GM19023 (cell line): Measurements from ENCODE around the gene CTDP1.

Source experiments
- ATAC-seq: cut with Tn5 transposase; IDR thresholded peaks from one replicate; pipeline ENCODE4 v1.9.1; 2021; ENCODE audit warnings: mild to moderate bottlenecking, moderate library complexity; ENCODE audit not compliant: unreplicated experiment

CTDP1 gene

GRCh38 chr18:79792096-79792987, 112.7 kb downstream of the CTDP1 start:
- no peak for ATAC-seq

- no peak for ATAC-seq
Measured at GRCh38 chr18:79792988-79793355, 113.4 kb downstream of the CTDP1 start.

- no peak for ATAC-seq
Measured at GRCh38 chr18:79794846-79795245, 115.2 kb downstream of the CTDP1 start.

GRCh38 chr18:79795446-79795845, 115.8 kb downstream of the CTDP1 start:
- no peak for ATAC-seq

GRCh38 chr18:79796016-79796415, 116.4 kb downstream of the CTDP1 start:
- ATAC-seq: no peak

DNA sequence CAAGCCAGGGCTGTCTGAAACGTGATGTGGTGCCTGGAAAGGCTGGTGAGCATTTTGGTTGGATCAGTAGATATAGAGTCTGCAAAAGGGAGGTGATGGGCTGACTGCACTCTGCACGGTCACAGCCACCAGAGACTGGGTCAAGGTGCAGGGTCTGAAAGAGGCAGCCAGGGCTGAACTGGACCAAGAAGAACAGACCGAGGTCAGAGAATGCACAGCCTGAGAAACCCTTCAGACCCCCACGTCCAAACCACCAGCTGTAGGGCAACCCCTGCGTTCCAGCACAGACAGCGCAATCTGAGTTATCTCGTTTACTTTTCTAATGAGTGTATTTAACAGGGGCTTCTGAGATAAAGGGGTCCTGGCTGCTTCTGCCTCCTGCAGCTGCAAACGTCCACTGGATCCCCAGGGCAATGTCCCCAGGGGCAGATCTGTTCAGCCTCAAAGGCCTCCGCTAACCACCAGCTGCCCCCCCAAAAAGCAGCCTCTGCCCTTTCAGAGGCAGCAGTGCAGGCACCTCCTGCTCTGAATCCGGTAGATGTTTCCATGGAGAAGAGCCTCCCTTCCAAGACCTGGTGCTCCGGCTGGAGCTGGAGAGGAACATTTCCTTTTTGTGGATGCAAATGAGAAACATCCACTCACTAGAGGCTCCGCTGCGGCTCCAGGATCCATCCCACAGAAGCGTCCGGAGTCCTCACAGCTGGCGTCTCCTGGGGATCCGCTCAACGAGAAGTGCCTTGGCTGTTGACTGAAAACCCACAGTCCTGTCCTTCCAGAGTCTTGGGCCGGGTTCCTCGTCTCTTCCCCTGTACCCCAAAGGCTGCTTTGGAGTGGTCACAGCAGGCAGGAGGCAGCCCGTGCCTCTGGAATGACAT, 117.2 kb downstream of the CTDP1 start:
- no peak for ATAC-seq

DNA sequence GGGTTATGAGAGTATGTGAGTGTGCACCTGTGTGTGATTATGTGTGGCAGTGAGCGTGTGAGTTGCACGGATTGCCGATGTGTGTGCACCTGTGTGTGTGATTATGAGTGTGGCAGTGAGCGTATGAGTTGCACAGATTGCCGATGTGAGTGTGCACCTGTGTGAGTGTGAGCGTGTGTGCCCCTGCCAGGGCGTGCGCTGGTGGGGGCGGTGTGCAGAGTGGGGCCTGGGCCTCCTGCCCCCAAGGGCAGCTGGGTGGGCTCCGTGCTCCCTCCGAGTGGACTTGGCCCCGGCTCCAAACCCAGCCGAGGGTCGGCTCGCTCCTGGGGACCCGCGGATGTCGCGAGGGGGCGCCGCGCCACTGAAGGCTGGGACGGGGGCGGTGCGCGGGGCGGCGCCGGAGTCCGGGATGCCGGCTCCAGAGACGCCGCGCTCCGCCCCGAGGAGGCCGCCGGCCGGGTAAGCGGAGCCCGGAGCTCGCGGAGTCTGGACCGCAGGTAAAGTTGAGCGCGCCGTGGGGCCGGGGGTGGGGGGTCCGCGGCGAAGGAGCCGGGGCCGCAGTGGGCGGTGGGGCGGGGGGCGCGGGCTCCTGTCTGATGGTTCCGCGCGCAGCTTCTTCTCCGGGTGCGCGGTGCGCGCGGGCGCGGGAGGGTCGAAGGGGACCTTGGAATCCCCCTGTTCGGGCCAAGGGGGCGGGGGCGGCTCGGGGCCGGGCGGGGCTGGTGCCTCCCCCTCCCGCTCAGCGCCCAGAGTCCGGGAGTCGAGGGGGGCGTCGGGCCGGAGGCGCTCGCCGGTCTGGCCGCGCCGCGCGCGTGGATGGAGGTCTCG, 118.1 kb downstream of the CTDP1 start, which contains the start of gene KCNG2:
TSS of gene KCNG2 (plus strand) at position 421 of the 828 bp plus-strand sequence. CDS start 65,730 bp downstream, outside the sequence.
- no peak for ATAC-seq

GRCh38 chr18:79798346-79798998, 118.9 kb downstream of the CTDP1 start:
- no peak for ATAC-seq

- ATAC-seq: no peak
Measured at GRCh38 chr18:79798999-79799370, 119.4 kb downstream of the CTDP1 start.

DNA sequence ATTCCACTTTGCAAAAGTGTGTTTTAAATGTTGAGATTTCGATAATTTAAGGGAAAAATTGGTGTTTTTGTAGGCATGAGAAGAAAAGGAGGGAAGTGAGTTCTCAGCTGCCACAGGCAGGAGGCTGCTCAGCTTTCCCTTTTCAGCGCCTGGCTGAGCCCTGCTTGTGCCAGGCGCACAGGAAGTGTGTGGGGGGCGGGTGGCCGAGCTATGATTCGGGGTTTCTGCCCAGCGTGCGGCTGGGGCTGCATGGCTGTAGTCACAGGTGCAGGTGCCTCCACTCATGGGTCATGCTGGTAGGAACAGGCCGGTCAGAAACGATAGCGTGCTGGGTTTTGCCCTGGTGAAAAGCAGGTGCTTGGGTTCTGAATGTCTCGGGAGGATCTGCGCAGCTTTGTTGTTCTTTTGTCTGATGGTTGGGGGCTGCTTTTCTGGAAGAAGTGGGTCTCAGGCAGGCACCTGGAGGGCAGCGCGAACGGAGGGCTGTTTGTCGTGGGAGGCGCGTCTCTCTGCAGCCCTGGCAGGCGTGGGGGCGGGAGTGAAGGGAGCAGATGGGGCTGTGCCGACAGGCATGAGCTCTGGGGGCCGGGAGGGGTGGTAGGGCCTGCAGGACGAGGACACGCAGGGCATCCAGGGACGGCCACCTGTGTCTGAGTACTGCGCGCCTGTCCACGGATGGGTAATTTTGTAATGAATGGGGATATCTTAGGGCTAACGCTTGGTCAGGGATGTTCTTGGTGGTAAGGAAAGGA, 120.2 kb downstream of the CTDP1 start:
- ATAC-seq: no peak

- ATAC-seq: no peak
Measured at GRCh38 chr18:79800371-79801180, 121.0 kb downstream of the CTDP1 start.

DNA sequence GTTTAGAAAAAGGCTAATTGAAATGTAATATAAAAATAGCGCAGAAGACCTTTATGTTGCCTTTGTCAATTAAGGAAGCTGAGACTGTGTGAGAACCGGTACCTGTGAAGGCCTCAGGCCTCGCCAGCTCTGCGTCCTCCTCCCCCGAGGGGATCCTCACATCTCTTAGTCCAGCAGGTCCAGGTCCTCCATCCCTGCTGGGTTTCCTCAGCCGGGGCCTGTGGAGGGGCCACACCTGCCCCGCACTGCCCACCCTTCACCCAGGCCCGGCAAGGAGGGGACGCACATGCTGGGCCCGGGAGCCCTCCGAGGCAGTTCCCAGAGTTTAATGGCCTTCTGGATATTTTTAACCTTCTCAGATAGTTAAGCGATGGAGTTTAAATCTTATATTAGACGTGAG, 121.6 kb downstream of the CTDP1 start:
- no peak for ATAC-seq

GRCh38 chr18:79801641-79802040, 122.0 kb downstream of the CTDP1 start:
- no peak for ATAC-seq

- no peak for ATAC-seq
Measured at GRCh38 chr18:79802298-79802697, 122.7 kb downstream of the CTDP1 start.

- ATAC-seq: no peak
Measured at GRCh38 chr18:79803611-79804051, 124.0 kb downstream of the CTDP1 start.
